ENCODE data around the gene NPFF.

GRCh38 chr12:53502331-53502730 lies 5.0 kb downstream of the NPFF start:
- TF ChIP-seq, protein P1, sequence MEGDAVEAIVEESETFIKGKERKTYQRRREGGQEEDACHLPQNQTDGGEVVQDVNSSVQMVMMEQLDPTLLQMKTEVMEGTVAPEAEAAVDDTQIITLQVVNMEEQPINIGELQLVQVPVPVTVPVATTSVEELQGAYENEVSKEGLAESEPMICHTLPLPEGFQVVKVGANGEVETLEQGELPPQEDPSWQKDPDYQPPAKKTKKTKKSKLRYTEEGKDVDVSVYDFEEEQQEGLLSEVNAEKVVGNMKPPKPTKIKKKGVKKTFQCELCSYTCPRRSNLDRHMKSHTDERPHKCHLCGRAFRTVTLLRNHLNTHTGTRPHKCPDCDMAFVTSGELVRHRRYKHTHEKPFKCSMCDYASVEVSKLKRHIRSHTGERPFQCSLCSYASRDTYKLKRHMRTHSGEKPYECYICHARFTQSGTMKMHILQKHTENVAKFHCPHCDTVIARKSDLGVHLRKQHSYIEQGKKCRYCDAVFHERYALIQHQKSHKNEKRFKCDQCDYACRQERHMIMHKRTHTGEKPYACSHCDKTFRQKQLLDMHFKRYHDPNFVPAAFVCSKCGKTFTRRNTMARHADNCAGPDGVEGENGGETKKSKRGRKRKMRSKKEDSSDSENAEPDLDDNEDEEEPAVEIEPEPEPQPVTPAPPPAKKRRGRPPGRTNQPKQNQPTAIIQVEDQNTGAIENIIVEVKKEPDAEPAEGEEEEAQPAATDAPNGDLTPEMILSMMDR (IDR thresholded peaks at IDR 0.05): no peak
- no peak for TF ChIP-seq POLR2A (IDR thresholded peaks at IDR 0.05)

Measured in body of pancreas (tissue), 4 donors.